Caco-2 (cell line): ENCODE results near the gene SCN1A. TPM values are rescaled to one million over a fixed set of nuclear protein-coding genes. Genes with fewer than 3 reads are reported as not detected.

Experiments used
- BruUV-seq: library from RNA; stranded (reverse); fragments of 400-500 nt; replicated peaks from 2 replicates; lab custom pipeline; 2021; lab: Mats Ljungman, UMichigan
- CTCF ChIA-PET: fragments of 300-600 bp; sonication (Branson Sonifier 250); formaldehyde crosslinking; loops from one replicate; lab custom pipeline; 2022; ENCODE audit warnings: antibody characterized with exemption; lab: Charles Lee
- POLR2A ChIA-PET: fragments of 300-600 bp; sonication (Branson Sonifier 250); formaldehyde crosslinking; loops from one replicate; lab custom pipeline; 2022; ENCODE audit warnings: antibody characterized with exemption; lab: Charles Lee
- DNase-seq, 2 experiments: peaks; one replicate each; pipeline versions ENCODE4 v3.0.0 to v3.0.0-alpha.2; 2020 to 2022
- H3K27me3 ChIP-seq: replicated peaks from 2 replicates; pipeline ENCODE4 v1.6.0; 2011; ENCODE audit warnings: low read length; ENCODE audit not compliant: control insufficient read depth, insufficient read depth
- H3K36me3 ChIP-seq: 2 replicates; pipeline ENCODE4 v1.5.1; 2011; ENCODE audit warnings: low read length; ENCODE audit not compliant: control insufficient read depth, insufficient read depth
- H3K4me1 ChIP-seq: fragments of 250-450 bp; sonication (Bioruptor Pico); 2 replicates; pipeline ENCODE4 v1.5.1; 2020; ENCODE audit warnings: mild to moderate bottlenecking
- H3K4me3 ChIP-seq: 2 replicates; pipeline ENCODE4 v1.5.1; 2011; ENCODE audit warnings: low read depth, mild to moderate bottlenecking, control low read depth, low read length
- H3K9me3 ChIP-seq: fragments of 250-450 bp; sonication (Bioruptor Pico); 2 replicates; pipeline ENCODE4 v1.5.1; 2020; ENCODE audit warnings: mild to moderate bottlenecking, moderate library complexity
- H3K27ac Mint-ChIP-seq: one replicate; pipeline ENCODE4 v1.8.0; 2022; ENCODE audit warnings: mixed read lengths; ENCODE audit not compliant: unreplicated experiment
- H3K27me3 Mint-ChIP-seq: one replicate; pipeline ENCODE4 v1.8.0; 2022; ENCODE audit warnings: mixed read lengths; ENCODE audit not compliant: insufficient read depth, unreplicated experiment
- H3K36me3 Mint-ChIP-seq: one replicate; pipeline ENCODE4 v1.8.0; 2022; ENCODE audit warnings: mild to moderate bottlenecking, mixed read lengths; ENCODE audit not compliant: insufficient read depth, unreplicated experiment
- H3K4me1 Mint-ChIP-seq: one replicate; pipeline ENCODE4 v1.8.0; 2022; ENCODE audit warnings: low read depth, mixed read lengths; ENCODE audit not compliant: unreplicated experiment
- H3K4me3 Mint-ChIP-seq: one replicate; pipeline ENCODE4 v1.8.0; 2022; ENCODE audit warnings: mild to moderate bottlenecking, moderate library complexity, mixed read lengths; ENCODE audit not compliant: unreplicated experiment
- H3K9me3 Mint-ChIP-seq: one replicate; pipeline ENCODE4 v1.8.0; 2022; ENCODE audit warnings: mixed read lengths; ENCODE audit not compliant: unreplicated experiment
- CTCF ChIP-seq, 2 experiments: fragments of 200-600 bp in 1 of 2; IDR thresholded peaks; 1 replicate in 1 of 2; 2 replicates in 1 of 2; pipeline versions ENCODE4 v1.5.1 to v1.8.0; 2011 to 2022; ENCODE audit warnings: antibody characterized with exemption in 1 of 2, control low read depth in 1 of 2, inconsistent platforms in 1 of 2, low read depth in 1 of 2, low read length in 1 of 2, mild to moderate bottlenecking in 1 of 2, moderate library complexity in 1 of 2; ENCODE audit not compliant: insufficient read depth in 1 of 2, severe bottlenecking in 1 of 2, unreplicated experiment in 1 of 2
- intact Hi-C: fragments of 100-400 bp; cut with micrococcal nuclease; formaldehyde crosslinking; loops from one replicate; pipeline ENCODE4 v1.10.0; 2022; ENCODE audit not compliant: unreplicated experiment
- total RNA-seq: library from RNA; stranded (reverse); gene quantifications from 2 replicates; pipeline ENCODE4 v1.2.3, GENCODE V29; 2022

Gene SCN1A
- total RNA-seq, 1 experiment from 2014 or later: not detected

GRCh38 chr2:166112193-166112605 is 15.6 kb downstream of the SCN1A start:
- Mint-ChIP-seq H3K9me3 (no peaks in the 10 kb centered on the region), H3K4me1 (no peaks in the 10 kb centered on the region), H3K27me3 (no peaks in the 10 kb centered on the region), H3K36me3 (no peaks in the 10 kb centered on the region), H3K4me3 (no peak overlapping the region), H3K27ac (no peak overlapping the region)
- no peak for DNase-seq
- TF ChIP-seq CTCF (IDR thresholded peaks at IDR 0.05; ENCODE audit: insufficient read depth in 1 of 2, low read depth in 1 of 2, low read length in 1 of 2, severe bottlenecking in 1 of 2, unreplicated experiment in 1 of 2): no peak
- no peaks in the 10 kb centered on the region for H3K4me1 ChIP-seq
- POLR2A ChIA-PET: no interaction called here
- H3K4me3 ChIP-seq: no peak overlapping the region
- CTCF ChIA-PET: no interaction called here
- BruUV-seq: no TSS peak
- no peaks in the 10 kb centered on the region for H3K9me3 ChIP-seq
- no peaks in the 10 kb centered on the region for H3K36me3 ChIP-seq
- intact Hi-C loops: no loop called here
- H3K27me3 ChIP-seq: no peaks in the 10 kb centered on the region

GRCh38 chr2:166106431-166107015 is 21.3 kb downstream of the SCN1A start:
- peak in 1 of 2 experiments; percentile 9 for DNase-seq
- Histone ChIP-seq H3K4me3 (no peak overlapping the region), H3K36me3 (no peaks in the 10 kb centered on the region), H3K9me3 (no peaks in the 10 kb centered on the region), H3K27me3 (no peaks in the 10 kb centered on the region), H3K4me1 (no peaks in the 10 kb centered on the region)
- Mint-ChIP-seq H3K36me3 (no peaks in the 10 kb centered on the region), H3K9me3 (no peaks in the 10 kb centered on the region), H3K4me1 (no peaks in the 10 kb centered on the region), H3K4me3 (no peak overlapping the region), H3K27ac (no peak overlapping the region), H3K27me3 (no peaks in the 10 kb centered on the region)
- BruUV-seq: no TSS peak
- peak; percentile 16 to 51 for TF ChIP-seq CTCF (IDR thresholded peaks at IDR 0.05; ENCODE audit: insufficient read depth in 1 of 2, low read depth in 1 of 2, low read length in 1 of 2, severe bottlenecking in 1 of 2, unreplicated experiment in 1 of 2)
- intact Hi-C loops: loop anchor here (1.0 kb wide), 2 partner anchors 49 to 152 kb away; no protein-coding TSS in a partner anchor
- POLR2A ChIA-PET: no interaction called here
- CTCF ChIA-PET: no interaction called here

DNA sequence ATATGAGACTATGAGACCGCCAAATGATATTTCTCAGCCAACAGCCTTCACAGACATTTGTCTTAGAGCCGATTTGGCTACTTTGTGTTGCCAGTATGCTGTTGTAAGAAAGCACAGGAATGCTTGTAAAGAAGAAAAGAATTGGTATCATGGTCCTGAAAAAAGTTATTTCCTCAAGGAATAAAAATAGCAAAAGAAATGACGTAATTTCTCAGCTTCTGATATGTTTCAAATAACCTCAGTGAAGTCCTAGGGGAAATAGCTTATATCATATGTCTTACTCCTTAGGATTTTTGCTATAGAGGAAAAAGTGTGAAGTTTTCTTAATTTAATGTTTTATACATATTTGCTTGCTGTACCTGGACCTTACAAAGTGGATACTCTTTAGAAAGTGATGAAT is 23.0 kb downstream of the SCN1A start:
- no peaks in the 10 kb centered on the region for H3K36me3 ChIP-seq
- intact Hi-C loops: no loop called here
- H3K4me3 Mint-ChIP-seq: no peak overlapping the region
- no peaks in the 10 kb centered on the region for H3K36me3 Mint-ChIP-seq
- no peak overlapping the region for H3K27ac Mint-ChIP-seq
- BruUV-seq: no TSS peak
- CTCF ChIA-PET: no interaction called here
- no peaks in the 10 kb centered on the region for H3K9me3 Mint-ChIP-seq
- TF ChIP-seq CTCF (IDR thresholded peaks at IDR 0.05; ENCODE audit: insufficient read depth in 1 of 2, low read depth in 1 of 2, low read length in 1 of 2, severe bottlenecking in 1 of 2, unreplicated experiment in 1 of 2): no peak
- H3K4me1 ChIP-seq: no peaks in the 10 kb centered on the region
- no peaks in the 10 kb centered on the region for H3K27me3 Mint-ChIP-seq
- POLR2A ChIA-PET: no interaction called here
- no peak overlapping the region for H3K4me3 ChIP-seq
- no peaks in the 10 kb centered on the region for H3K27me3 ChIP-seq
- H3K9me3 ChIP-seq: no peaks in the 10 kb centered on the region
- H3K4me1 Mint-ChIP-seq: no peaks in the 10 kb centered on the region
- DNase-seq: no peak
